NT2/D1 (cell line): ENCODE measurements around the gene PDE11A.

ENCODE experiments used
- DNase-seq: peaks from one replicate; pipeline ENCODE4 v3.0.0-alpha.2; 2011; ENCODE audit warnings: low read depth, low spot score
- H3K27me3 ChIP-seq: 2 replicates; pipeline ENCODE4 v1.6.0; 2011; ENCODE audit warnings: mild to moderate bottlenecking; ENCODE audit not compliant: insufficient read length, insufficient read depth
- H3K36me3 ChIP-seq: 2 replicates; pipeline ENCODE4 v1.6.1; 2011; ENCODE audit warnings: mild to moderate bottlenecking, low read length, mixed read lengths; ENCODE audit not compliant: insufficient read depth, insufficient read length
- H3K4me1 ChIP-seq: 2 replicates; pipeline ENCODE4 v1.5.1; 2011; ENCODE audit not compliant: insufficient read depth, insufficient read length
- H3K4me3 ChIP-seq: 2 replicates; pipeline ENCODE4 v1.5.1; 2011; ENCODE audit warnings: low read depth; ENCODE audit not compliant: insufficient read length
- H3K9ac ChIP-seq: 2 replicates; pipeline ENCODE4 v1.6.0; 2011; ENCODE audit warnings: low read depth; ENCODE audit not compliant: insufficient read length
- H3K9me3 ChIP-seq: 2 replicates; pipeline ENCODE4 v1.5.1; 2011; ENCODE audit warnings: mild to moderate bottlenecking, low read length; ENCODE audit not compliant: insufficient read depth
- SUZ12 ChIP-seq: IDR thresholded peaks from 2 replicates; pipeline ENCODE4 v1.6.1; 2011; ENCODE audit not compliant: insufficient read length, insufficient read depth; ENCODE audit errors: extremely low read depth
- YY1 ChIP-seq: IDR thresholded peaks from 2 replicates; pipeline ENCODE4 v1.6.1; 2011; ENCODE audit not compliant: insufficient read length, insufficient read depth
- ZNF274 ChIP-seq: IDR thresholded peaks from 2 replicates; pipeline ENCODE4 v1.6.1; 2011; ENCODE audit warnings: mild to moderate bottlenecking, low read depth, low read length

PDE11A gene

DNA sequence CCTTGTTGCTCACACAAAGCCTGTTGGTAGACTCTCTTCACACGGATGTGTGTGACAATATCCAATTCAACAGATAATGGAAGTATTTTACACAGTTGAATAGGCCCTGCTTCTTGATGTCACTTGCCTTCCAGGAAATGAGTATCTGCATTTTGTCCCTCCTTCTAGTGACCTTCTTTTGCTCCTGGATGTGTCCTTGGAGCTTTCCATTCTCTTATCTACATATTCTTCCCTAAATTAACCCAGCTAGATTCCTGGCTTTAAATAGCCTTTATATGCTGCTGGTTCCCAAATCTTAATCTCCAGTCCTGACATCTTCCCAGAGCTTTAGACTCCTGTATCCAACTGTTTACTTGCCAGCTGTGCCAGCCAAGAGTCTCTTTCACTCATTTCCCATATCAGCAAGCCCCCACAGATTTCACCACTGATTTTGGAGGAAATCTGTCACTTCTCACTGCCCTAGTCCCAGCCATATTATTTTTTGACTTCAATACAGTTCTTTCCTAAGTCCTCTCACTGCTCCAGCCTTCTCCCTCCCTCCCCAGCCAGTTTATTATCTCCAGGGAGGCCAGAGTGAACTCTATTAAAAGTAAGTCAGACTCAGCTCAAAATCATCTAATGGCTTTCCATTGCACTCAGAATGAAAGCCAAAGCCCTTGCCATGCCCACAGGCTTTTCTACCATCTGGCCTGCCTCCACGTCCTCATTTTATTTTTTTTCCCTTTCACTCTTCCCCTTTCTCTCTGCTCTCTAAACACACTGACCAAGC, 170.0 kb downstream of the PDE11A start:
- Histone ChIP-seq H3K4me1 (no peaks in the 10 kb centered on the region), H3K9ac (no peak overlapping the region), H3K36me3 (no peaks in the 10 kb centered on the region), H3K27me3 (no peaks in the 10 kb centered on the region), H3K9me3 (no peaks in the 10 kb centered on the region), H3K4me3 (no peak overlapping the region)
- TF ChIP-seq ZNF274 (no peak), YY1 (no peak), SUZ12 (no peak)
- no peak for DNase-seq

DNA sequence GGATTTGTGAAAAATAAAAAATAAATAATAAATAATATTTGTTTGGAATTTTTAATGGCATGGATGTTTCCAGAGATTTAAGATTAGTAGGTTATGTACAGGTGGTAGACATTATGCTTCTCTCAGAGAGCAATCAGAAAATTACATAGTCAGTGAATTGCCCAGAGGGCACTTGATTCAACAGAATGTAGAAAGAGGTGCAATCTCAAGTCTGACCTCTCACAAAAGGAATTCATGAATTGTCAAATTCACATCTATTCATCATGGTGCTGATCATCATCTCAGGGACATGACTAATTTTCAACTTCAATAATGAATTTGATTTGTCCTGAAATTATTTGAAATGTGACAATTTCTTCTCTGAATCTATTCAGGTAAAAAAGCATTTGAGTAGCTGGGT, 172.5 kb downstream of the PDE11A start:
- no peaks in the 10 kb centered on the region for H3K9me3 ChIP-seq
- H3K27me3 ChIP-seq = no peaks in the 10 kb centered on the region
- no peaks in the 10 kb centered on the region for H3K36me3 ChIP-seq
- DNase-seq = no peak
- peaks cover 4% of the 10 kb centered on the region for H3K4me1 ChIP-seq
- no peak overlapping the region for H3K4me3 ChIP-seq
- TF ChIP-seq YY1 = no peak
- TF ChIP-seq SUZ12 = no peak
- TF ChIP-seq ZNF274 = no peak
- no peak overlapping the region for H3K9ac ChIP-seq

DNA sequence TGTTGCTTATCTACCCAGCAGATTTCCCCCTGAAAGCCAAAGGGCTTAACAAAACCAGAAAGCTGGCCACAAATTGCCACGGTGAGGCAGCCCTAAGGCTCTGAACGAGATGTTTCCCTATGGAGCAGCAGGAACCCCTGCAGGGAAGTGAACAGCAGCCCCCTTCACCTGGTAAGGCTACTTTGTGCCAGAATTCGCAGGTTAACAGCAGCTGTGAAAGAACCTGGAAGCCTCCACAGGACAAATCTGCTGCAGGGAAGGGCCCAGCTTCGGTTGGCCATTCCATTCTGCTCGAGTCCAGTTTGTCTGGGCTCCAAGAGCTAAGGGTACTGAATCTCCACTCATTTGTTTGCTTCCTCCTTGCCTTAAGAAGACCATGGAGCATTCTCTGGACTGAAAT, 175.3 kb downstream of the PDE11A start:
- H3K9ac ChIP-seq = no peak overlapping the region
- no peaks in the 10 kb centered on the region for H3K27me3 ChIP-seq
- no peaks in the 10 kb centered on the region for H3K9me3 ChIP-seq
- no peak for DNase-seq
- H3K4me1 ChIP-seq = peaks cover 4% of the 10 kb centered on the region
- H3K4me3 ChIP-seq = no peak overlapping the region
- no peaks in the 10 kb centered on the region for H3K36me3 ChIP-seq
- TF ChIP-seq SUZ12 (no peak), YY1 (no peak), ZNF274 (no peak)

DNA sequence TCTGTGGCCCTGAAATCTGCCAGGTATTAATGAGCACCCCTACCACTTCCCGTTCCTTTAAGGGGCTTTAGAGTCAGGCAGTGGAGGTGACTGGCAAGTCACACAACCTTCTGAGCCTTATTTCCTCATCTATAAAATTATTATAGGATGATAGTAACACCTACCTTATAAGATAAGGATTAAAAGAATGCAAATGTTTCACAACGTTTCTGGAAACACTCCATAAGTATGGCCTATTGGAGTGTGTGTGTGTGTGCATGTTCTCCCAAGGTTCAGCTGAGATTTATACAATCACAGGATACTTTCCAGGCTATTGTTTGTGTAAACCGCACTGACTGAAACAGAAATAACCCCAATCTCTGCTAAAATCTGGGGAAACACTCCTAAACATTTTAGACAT, 176.0 kb downstream of the PDE11A start:
- TF ChIP-seq YY1 (no peak), ZNF274 (no peak), SUZ12 (no peak)
- H3K9me3 ChIP-seq = no peaks in the 10 kb centered on the region

DNA sequence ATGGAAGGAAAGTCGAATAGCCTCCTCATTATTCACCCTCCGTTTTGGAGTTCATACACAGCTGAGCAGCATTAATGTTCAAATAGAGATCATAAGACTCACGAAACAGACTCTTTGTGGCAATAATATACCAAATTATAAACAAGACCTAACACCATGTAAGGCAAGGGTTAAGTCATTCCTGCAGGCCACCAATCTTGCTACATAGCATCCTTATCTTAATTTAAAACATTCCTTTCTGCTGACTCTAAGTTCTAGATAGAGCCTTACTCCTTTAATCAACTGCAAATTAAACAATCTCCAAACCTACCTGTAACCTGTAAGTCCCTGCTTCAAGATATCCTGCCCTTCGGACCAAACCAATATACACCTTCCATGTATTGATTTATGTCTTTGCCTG, 178.0 kb downstream of the PDE11A start:
- Histone ChIP-seq H3K27me3 (no peaks in the 10 kb centered on the region), H3K4me1 (peaks cover 4% of the 10 kb centered on the region), H3K9me3 (no peaks in the 10 kb centered on the region), H3K4me3 (no peak overlapping the region), H3K36me3 (no peaks in the 10 kb centered on the region), H3K9ac (no peak overlapping the region)
- no peak for TF ChIP-seq SUZ12
- TF ChIP-seq YY1 = no peak
- no peak for TF ChIP-seq ZNF274
- DNase-seq = no peak

More for the DNA sequence above, 176.0 kb downstream of the PDE11A start:
- H3K4me1 ChIP-seq = peaks cover 4% of the 10 kb centered on the region
- no peaks in the 10 kb centered on the region for H3K36me3 ChIP-seq
- no peak overlapping the region for H3K9ac ChIP-seq
- no peak for DNase-seq
- no peak overlapping the region for H3K4me3 ChIP-seq
- H3K27me3 ChIP-seq = no peaks in the 10 kb centered on the region

DNA sequence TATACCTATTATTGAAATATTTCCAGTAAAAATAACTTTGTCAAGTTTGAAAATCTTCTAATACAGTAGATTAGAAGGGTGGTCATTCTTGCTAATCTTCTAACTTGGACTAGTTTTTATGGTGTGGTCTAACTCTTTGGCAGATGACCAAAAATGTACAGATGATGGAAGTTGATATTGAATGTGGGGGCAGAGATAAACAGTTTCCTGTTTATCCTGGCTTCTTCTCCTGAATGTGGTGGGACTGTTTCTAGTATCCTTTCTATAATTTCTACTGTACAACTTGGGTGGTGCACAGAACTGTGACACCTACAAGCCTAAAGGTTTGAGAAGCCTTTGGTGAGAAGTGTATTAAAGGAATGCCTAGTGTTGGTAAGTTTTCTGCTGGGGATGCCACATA, 178.7 kb downstream of the PDE11A start:
- no peaks in the 10 kb centered on the region for H3K36me3 ChIP-seq
- H3K4me3 ChIP-seq = no peak overlapping the region
- peaks cover 4% of the 10 kb centered on the region for H3K4me1 ChIP-seq
- no peaks in the 10 kb centered on the region for H3K9me3 ChIP-seq
- TF ChIP-seq SUZ12 (no peak), YY1 (no peak), ZNF274 (no peak)
- no peak for DNase-seq
- no peaks in the 10 kb centered on the region for H3K27me3 ChIP-seq
- H3K9ac ChIP-seq = no peak overlapping the region

DNA sequence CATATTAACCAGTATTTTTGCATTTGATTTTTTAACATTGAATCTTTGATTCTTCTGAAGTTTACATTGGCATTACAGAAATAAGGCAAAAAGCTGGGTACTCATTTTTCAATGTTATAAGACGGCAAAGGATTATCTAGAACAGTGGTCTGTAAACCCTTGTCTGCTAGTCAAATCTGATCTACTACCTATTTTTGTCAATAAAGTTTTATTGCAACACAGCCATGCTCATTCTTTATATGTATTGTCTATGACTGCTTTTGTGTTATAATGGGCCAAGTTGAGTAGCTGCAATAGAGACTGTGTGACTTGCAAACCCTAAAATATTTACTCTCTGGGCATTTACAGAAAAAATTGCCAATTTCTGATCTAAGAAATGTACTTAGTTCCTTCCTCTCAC, 181.0 kb downstream of the PDE11A start:
- Histone ChIP-seq H3K36me3 (no peaks in the 10 kb centered on the region), H3K4me1 (no peaks in the 10 kb centered on the region), H3K27me3 (no peaks in the 10 kb centered on the region), H3K4me3 (no peak overlapping the region), H3K9me3 (no peaks in the 10 kb centered on the region), H3K9ac (no peak overlapping the region)
- TF ChIP-seq SUZ12 = no peak
- TF ChIP-seq YY1 = no peak
- TF ChIP-seq ZNF274 = no peak
- no peak for DNase-seq
